Transverse colon (tissue), 4 donors: ENCODE data around the gene ESR1.

Experiments used
- EP300 ChIP-seq: sonication (generic); formaldehyde crosslinking; IDR thresholded peaks from one replicate; pipeline ENCODE4 v1.6.1; 2017; ENCODE audit warnings: antibody characterized with exemption, low read depth
- POLR2A ChIP-seq: fragments of 450-650 bp; IDR thresholded peaks from one replicate; pipeline ENCODE4 v1.6.1; 2016; ENCODE audit warnings: antibody characterized with exemption, mild to moderate bottlenecking, moderate library complexity
- POLR2AphosphoS5 ChIP-seq, 3 donors: sonication (generic); formaldehyde crosslinking; IDR thresholded peaks; one replicate each; pipeline ENCODE4 v1.6.1; 2016; ENCODE audit warnings: antibody characterized with exemption in 3 of 3
- TF ChIP-seq, protein P1 (sequence below), 5 experiments: fragments of 200-600 bp in 3 of 5; fragments of 450-650 bp in 2 of 5; sonication (generic) in 3 of 5; IDR thresholded peaks; 1 replicate in 2 of 5; 2 replicates in 3 of 5; pipeline ENCODE4 v1.5.1; 2016 to 2017; ENCODE audit warnings: antibody characterized with exemption in 5 of 5, inconsistent platforms in 3 of 5, mild to moderate bottlenecking in 2 of 5, moderate library complexity in 1 of 5

GRCh38 chr6:152046118-152046517 is 238.6 kb downstream of the ESR1 start:
- TF ChIP-seq, protein P1, sequence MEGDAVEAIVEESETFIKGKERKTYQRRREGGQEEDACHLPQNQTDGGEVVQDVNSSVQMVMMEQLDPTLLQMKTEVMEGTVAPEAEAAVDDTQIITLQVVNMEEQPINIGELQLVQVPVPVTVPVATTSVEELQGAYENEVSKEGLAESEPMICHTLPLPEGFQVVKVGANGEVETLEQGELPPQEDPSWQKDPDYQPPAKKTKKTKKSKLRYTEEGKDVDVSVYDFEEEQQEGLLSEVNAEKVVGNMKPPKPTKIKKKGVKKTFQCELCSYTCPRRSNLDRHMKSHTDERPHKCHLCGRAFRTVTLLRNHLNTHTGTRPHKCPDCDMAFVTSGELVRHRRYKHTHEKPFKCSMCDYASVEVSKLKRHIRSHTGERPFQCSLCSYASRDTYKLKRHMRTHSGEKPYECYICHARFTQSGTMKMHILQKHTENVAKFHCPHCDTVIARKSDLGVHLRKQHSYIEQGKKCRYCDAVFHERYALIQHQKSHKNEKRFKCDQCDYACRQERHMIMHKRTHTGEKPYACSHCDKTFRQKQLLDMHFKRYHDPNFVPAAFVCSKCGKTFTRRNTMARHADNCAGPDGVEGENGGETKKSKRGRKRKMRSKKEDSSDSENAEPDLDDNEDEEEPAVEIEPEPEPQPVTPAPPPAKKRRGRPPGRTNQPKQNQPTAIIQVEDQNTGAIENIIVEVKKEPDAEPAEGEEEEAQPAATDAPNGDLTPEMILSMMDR (IDR thresholded peaks at IDR 0.05) = no peak
- no peak for TF ChIP-seq POLR2AphosphoS5 (IDR thresholded peaks at IDR 0.05)
- TF ChIP-seq POLR2A = no peak
- no peak for TF ChIP-seq EP300
